Activated T-helper 17 cell treated with anti-CD3 and anti-CD28 coated beads, Interleukin-2, amount 50 U/mL, for 72 hours (primary cell): ENCODE data around the gene DTX2. TPM values are rescaled to one million over a fixed set of nuclear protein-coding genes. Genes with fewer than 3 reads are reported as not detected.
"Not testable (repeated sequence)": the region's sequence is repeated elsewhere in the genome, so short reads cannot be mapped to it uniquely, and the experiment has no call there.

ENCODE experiments used
- ATAC-seq: fragments of 150-1000 bp; cut with Tn5 transposase; replicated peaks from 2 replicates; pipeline ENCODE4 v1.10.0; 2021; ENCODE audit warnings: mild to moderate bottlenecking, moderate library complexity
- H3K27ac Mint-ChIP-seq: one replicate; pipeline ENCODE4 v1.8.0; 2022; ENCODE audit warnings: mixed read lengths
- H3K27me3 Mint-ChIP-seq: one replicate; pipeline ENCODE4 v1.8.0; 2022; ENCODE audit warnings: mixed read lengths
- H3K36me3 Mint-ChIP-seq: one replicate; pipeline ENCODE4 v1.8.0; 2022; ENCODE audit warnings: low read depth, mild to moderate bottlenecking, mixed read lengths
- H3K4me1 Mint-ChIP-seq: one replicate; pipeline ENCODE4 v1.8.0; 2022; ENCODE audit warnings: mixed read lengths
- H3K4me3 Mint-ChIP-seq: one replicate; pipeline ENCODE4 v1.8.0; 2022; ENCODE audit warnings: mild to moderate bottlenecking, mixed read lengths
- H3K9me3 Mint-ChIP-seq: one replicate; pipeline ENCODE4 v1.8.0; 2022; ENCODE audit warnings: mixed read lengths
- total RNA-seq, 2 donors: library from RNA; stranded (reverse); gene quantifications; one replicate each; pipeline ENCODE4 v1.2.3, GENCODE V29; 2022

Gene DTX2
- total RNA-seq, 2 donors from 2014 or later = 26.4 to 32.6 TPM

DNA sequence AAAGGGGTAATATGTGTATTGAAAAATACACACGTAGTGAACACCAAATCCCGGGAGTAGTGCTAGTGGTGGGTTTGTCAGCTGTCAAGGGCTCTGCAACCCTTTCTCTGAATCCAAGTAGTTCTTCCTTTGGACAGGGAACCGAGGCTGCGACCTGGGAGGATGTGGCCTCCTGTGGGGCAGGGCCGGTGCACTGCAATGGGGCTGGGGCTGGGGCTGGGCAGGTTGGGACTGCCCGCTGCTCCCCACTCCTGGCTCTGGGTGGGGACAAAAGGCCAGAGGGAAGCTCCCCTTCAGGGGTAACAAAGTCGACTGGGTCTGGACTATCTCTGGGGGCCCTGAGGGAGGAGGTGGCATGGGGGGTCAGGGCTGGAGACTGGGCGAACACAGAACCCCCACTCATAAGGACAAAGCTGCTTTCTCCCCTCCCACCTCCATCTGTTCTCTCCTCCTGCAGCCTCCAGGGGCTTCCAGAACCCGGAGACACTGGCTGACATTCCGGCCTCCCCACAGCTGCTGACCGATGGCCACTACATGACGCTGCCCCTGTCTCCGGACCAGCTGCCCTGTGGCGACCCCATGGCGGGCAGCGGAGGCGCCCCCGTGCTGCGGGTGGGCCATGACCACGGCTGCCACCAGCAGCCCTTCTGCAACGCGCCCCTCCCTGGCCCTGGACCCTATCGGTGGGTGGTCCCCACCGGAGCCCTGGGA lies 49.8 kb downstream of the DTX2 start:
- not testable (repeated sequence) for H3K27ac Mint-ChIP-seq, H3K4me1 Mint-ChIP-seq, H3K9me3 Mint-ChIP-seq, H3K4me3 Mint-ChIP-seq, H3K27me3 Mint-ChIP-seq, ATAC-seq, H3K36me3 Mint-ChIP-seq

DNA sequence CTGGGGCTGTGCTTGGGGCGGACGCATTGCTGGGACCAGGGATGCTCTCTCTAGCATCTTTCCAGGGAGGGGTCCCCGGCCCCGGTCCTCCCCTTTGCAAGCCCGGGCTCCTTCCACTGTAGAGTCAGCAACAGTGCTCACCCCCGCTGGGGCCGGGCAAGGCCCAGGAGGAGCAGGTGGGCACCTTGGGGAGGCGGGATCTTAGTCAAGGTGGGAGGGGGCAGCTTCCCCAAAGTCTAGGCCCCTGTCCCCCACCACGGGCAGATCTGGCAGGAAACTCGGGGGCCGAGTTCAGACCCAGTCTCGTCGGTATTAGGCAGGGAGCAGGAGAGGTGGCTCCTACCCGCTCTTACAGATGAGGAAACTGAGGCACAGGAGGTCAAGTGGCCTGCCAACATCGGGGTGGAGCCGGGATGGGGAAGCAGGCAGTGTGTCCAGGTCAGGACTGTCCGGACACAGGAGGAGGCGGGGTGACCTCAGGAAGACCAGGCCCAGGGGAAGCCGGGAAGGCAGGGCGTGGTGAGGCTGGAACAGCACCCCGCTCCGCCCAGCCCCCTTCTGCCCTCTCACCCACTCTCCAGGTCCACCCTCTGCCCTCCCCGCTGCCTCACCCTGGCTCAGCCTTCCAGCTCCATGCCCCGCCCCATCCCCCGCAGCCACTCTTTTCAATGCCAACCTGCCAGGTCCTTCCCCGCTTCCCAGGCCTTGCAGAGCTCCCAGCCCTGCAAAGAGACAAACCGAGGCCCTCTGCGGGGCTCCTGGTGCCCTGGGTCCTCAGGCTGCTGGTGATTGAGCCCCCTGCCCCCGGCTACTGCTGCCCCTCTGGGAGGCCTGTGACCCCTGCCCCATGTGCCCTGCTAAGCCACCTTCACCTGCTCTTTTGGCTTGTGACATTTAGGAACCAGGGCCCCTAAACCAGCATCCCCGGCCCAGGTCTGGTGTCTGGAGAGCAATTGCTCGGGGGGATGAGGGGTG lies 50.7 kb downstream of the DTX2 start:
- H3K27ac Mint-ChIP-seq, H3K36me3 Mint-ChIP-seq, H3K27me3 Mint-ChIP-seq, ATAC-seq, H3K4me3 Mint-ChIP-seq, H3K9me3 Mint-ChIP-seq, H3K4me1 Mint-ChIP-seq: not testable (repeated sequence)

DNA sequence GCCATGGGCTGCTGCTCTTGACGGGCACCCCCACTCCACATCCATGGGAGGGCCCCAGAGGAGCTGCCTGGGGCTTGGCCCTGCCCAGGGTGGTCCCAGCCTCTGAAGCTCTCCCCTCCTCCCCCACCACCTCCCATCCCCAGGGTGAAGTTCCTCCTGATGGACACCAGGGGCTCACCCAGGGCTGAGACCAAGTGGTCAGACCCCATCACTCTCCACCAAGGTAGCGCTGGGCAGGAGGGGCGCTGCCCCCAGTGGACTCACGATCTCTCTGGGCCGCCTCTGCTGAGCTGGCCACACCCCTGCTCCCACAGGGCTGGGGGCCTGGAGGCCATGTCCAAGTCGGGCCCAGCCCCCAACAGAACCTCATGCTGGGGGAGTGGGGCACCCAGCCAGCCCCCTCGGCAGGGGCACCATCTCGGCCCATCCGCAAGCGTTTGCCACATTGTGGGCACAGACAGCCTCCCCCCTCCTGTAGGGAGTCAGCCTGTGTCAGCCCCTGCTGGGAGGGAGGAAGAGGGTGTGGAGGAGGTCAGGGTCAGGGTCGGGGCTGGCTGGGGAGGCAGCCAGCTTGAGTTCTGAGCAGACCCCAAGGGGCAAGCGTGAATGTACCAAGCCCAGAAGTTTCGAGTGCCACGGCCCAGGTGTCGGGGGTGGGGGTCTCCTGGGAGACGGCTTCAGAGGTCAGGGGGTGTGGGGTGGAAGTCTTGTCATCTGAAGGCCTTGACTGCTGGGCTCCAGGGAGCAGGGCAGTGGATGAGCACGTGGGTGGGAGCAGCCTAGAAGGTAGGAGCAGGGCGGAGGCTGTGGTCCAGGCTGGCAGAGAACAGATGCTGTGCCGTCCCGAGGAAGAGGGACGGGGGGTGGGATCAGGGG lies 51.7 kb downstream of the DTX2 start:
- H3K9me3 Mint-ChIP-seq = no peaks in the 10 kb centered on the region

DNA sequence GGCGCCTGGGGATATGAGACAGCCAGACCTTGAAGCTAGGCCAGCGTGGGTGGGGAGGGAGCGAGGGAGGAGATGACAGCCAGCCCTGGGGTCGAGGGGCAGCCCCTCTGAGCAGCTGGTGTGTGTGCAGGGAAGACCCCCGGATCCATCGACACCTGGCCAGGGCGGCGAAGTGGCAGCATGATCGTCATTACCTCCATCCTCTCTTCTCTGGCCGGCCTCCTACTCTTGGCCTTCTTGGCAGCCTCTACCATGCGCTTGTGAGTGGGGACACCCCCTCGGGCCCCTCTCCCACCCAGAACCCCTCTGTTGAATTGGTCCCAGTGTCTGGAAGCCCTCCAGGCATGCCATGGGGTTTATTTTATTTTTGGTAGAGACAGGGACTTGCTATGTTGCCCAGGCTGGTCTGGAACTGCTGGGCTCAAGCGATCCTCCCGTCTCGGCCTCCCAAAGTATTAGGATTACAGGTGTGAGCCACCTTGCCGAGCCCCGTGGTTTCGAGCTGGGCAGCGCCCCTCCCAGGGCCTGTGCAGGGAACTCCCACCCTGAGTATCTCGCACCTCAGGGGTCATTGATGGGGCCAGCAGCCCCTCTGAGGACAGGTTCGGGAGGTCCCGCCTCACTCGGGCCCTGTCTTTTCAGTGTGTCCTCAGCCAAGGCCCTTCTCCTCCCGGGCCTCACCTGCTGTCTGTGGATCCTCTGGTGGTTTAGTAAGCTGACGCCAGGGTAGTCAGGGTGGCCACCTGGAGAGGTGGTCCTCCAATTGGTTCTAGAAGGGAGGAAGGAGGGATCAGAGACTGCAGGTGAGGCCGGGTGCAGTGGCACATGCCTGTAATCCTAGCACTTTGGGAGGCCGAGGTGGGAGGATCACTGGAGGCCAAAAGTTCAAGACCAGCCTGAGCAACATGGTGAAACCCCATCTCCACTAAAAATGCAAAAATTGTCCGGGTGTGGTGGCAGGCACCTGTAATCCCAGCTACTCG lies 52.6 kb downstream of the DTX2 start:
- H3K4me1 Mint-ChIP-seq = no peaks in the 10 kb centered on the region
- H3K4me3 Mint-ChIP-seq = no peak overlapping the region
- H3K27me3 Mint-ChIP-seq = no peaks in the 10 kb centered on the region
- H3K36me3 Mint-ChIP-seq = no peaks in the 10 kb centered on the region
- no peaks in the 10 kb centered on the region for H3K9me3 Mint-ChIP-seq
- no peak overlapping the region for H3K27ac Mint-ChIP-seq
- ATAC-seq = no peak

More for the DNA sequence above, 51.7 kb downstream of the DTX2 start:
- Mint-ChIP-seq H3K27ac (no peak overlapping the region), H3K4me3 (no peak overlapping the region), H3K4me1 (no peaks in the 10 kb centered on the region), H3K36me3 (no peaks in the 10 kb centered on the region), H3K27me3 (no peaks in the 10 kb centered on the region)
- ATAC-seq = no peak

DNA sequence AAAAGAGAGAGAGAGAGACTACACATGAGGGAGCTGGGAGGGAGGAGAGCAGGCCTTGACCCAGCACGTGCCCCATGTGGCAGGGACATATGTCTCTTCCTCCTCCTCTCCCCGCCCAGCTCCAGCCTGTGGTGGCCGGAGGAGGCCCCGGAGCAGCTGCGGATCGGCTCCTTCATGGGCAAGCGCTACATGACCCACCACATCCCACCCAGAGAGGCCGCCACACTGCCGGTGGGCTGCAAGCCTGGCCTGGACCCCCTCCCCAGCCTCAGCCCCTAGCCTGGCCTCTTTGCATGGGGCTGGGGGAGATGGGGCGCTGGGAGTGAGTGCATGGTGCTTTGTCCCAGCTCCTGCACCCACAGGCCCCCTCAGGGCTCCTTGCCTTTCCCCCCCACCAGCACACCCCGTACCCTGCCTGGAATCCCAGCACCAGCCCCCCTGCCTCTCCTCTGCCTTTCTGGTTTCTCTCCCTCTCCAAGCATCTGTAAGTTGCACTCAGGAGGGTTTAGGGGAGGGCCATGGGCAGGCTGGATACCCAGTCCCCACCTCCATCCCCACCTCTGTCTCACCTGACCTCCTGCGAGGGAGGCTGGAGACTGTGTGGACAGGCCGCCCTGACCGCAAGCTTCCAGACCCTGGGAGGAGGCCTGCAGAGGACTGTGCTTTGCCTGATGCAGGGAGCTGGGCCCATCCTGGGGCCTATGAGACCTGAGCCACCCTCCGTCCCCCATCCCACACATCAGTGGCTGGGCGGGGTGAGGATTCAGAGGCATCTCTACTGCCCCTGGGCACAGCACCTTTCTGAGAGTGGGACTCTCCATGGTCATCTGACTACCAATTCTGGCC lies 53.6 kb downstream of the DTX2 start:
- Mint-ChIP-seq H3K4me1 (no peaks in the 10 kb centered on the region), H3K4me3 (no peak overlapping the region), H3K27ac (no peak overlapping the region), H3K36me3 (no peaks in the 10 kb centered on the region), H3K9me3 (no peaks in the 10 kb centered on the region), H3K27me3 (no peaks in the 10 kb centered on the region)
- no peak for ATAC-seq

DNA sequence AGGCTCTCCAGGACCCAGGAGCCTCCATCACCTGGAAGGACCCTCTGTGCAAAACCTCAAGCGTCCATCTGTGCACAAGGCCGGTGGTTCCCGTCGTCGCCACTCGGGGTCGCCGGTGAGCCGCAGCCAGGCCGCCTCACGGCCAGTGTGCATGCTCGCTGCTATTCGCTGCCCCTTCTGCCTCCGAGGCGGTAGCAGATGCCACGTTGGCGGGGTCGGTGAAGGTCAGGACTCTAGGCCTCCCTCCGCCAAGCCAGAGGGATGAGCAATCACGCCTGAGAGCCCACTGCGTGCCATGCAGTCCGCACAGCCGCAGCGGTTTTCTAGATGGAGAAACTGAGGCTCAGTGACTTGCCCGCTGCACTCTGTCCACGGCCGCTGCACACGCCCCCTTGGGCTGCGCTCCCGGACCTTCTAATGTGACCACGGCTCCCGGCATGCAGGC lies 54.5 kb downstream of the DTX2 start:
- Mint-ChIP-seq H3K27me3 (no peaks in the 10 kb centered on the region), H3K9me3 (no peaks in the 10 kb centered on the region), H3K4me3 (no peak overlapping the region), H3K36me3 (no peaks in the 10 kb centered on the region), H3K4me1 (no peaks in the 10 kb centered on the region), H3K27ac (no peak overlapping the region)
- ATAC-seq = peak; percentile 67

DNA sequence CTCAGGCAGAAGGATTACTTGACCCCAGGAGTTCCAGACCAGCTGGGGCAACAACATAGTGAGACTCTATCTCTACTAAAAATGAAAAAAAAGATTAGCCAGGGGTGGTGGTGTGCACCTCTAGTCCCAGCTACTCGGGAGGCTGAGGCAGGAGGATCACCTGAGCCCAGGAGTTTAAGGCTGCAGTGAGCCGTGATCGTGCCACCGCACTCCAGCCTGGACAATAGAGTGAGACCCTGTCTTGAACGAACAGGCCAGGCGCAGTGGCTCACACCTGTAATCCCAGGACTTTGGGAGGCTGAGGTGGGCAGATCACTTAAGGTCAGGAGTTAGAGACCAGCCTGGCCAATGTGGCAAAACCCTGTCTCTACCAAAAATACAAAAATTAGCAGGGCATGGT lies 55.4 kb downstream of the DTX2 start:
- not testable (repeated sequence) for ATAC-seq, H3K9me3 Mint-ChIP-seq, H3K4me1 Mint-ChIP-seq, H3K36me3 Mint-ChIP-seq, H3K4me3 Mint-ChIP-seq, H3K27me3 Mint-ChIP-seq, H3K27ac Mint-ChIP-seq

DNA sequence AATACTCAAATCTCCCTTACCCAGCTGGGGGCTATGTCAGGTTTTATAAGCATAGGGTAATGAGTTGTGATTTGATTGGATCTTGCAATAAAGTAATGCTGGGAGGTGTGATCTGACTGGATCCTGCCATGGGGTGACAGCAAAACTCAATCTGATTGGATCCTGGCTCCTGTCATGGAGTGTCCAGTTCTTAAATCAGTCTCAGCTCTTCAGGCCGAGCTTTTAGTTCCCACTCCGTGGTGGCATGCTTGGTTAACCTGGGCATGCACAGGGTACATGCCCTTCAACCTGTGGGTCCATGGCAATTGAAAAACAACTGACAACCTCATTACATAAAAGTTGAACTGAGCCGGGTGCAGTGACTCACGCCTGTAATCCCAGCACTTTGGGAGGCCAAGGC lies 64.7 kb downstream of the DTX2 start:
- H3K4me1 Mint-ChIP-seq, H3K36me3 Mint-ChIP-seq: not testable (repeated sequence)

DNA sequence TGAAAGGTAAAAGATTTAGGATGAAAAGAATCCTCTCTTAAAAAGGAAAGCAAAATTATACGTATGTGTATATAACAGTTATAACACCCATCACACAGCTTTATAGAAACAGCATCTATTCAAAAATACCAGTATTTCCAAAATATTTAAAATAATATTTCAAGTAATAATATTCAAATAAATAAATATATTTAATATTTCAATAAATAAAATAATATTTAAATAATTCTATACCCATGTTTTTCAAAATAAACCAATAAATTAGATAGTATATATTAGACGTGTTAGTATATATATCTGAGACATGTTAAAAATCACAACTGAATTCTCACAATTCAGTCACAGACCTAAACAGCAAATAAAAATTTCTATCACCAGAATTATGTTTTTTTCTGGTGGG lies 70.1 kb downstream of the DTX2 start:
- not testable (repeated sequence) for H3K27me3 Mint-ChIP-seq, H3K27ac Mint-ChIP-seq, H3K4me1 Mint-ChIP-seq, H3K36me3 Mint-ChIP-seq, H3K4me3 Mint-ChIP-seq, ATAC-seq, H3K9me3 Mint-ChIP-seq

More for the DNA sequence above, 64.7 kb downstream of the DTX2 start:
- H3K9me3 Mint-ChIP-seq, H3K4me3 Mint-ChIP-seq, H3K27me3 Mint-ChIP-seq, ATAC-seq, H3K27ac Mint-ChIP-seq: not testable (repeated sequence)

DNA sequence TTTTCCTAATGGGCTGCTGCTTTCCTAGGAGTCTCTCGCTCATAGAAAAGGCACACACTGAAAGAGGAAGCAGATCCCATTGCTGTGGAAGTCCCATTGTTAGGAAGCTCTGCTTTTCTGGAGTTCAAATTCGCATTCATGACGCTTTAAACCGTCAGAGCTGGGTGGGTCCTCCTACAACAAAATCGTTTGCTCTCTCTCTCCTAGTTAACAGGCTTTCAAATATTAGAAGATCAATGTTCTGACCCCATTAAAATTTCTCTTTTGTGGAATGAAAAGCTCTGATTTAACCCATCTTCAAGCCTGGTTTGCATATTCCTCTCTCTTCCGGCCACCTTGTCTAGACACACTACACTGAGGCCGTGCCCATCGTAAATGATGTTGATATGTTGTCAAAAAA lies 81.7 kb downstream of the DTX2 start, which contains the start of gene SPDYE16:
Gene SPDYE16, minus strand, starts transcription at position 101 of the 400 bp plus-strand sequence. CDS start 1,838 bp downstream, outside the sequence.
- not testable (repeated sequence) for ATAC-seq

DNA sequence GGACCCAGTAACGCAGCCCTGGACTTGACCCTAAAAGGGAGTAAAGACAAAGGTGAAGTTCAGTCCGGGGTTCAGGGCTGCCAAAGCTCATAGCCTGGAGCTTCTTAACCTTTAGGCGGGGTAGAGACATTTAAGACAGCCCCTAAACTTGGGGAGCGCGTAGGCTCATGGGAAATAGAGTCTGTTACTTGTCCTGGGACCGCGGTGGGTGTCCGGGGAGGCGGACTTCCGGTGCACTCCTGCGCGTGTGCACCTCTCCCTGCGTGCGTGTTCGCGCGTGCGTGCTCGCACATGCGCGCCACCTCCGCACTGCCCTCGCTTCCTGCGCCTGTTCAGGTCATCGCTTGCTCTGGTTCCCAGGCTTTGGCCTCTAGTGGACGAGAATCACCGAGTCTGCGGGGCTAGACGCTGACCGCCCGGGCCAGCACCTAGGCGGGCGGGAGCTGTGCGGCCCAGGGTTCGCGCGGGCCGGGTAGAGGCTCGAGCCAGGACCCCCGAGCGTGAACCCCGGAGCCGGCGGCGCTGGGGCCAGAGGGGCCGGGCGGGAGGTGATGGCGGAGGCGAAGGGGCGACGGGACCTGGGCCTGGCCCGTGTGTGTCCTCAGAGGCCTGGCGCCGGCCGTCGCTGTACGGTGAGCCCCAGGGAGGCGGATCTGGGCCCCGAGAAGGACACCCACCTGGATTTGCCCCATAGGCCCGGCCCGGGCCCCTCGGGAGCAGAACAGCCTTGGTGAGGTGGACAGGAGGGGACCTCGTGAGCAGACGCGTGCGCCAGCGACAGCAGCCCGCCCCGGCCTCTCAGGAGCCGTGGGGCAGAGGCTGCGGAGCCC lies 87.7 kb downstream of the DTX2 start:
- not testable (repeated sequence) for H3K27me3 Mint-ChIP-seq, H3K9me3 Mint-ChIP-seq, H3K4me1 Mint-ChIP-seq
- peaks cover 36% of the 10 kb centered on the region for H3K36me3 Mint-ChIP-seq
- ATAC-seq = peak; percentile 100
- H3K4me3 Mint-ChIP-seq = peak overlapping the region; percentile 92
- H3K27ac Mint-ChIP-seq = peak overlapping the region; percentile 95

More for the DNA sequence above, 81.7 kb downstream of the DTX2 start, which contains the start of gene SPDYE16:
- not testable (repeated sequence) for H3K9me3 Mint-ChIP-seq, H3K4me3 Mint-ChIP-seq, H3K27me3 Mint-ChIP-seq, H3K27ac Mint-ChIP-seq, H3K4me1 Mint-ChIP-seq, H3K36me3 Mint-ChIP-seq

DNA sequence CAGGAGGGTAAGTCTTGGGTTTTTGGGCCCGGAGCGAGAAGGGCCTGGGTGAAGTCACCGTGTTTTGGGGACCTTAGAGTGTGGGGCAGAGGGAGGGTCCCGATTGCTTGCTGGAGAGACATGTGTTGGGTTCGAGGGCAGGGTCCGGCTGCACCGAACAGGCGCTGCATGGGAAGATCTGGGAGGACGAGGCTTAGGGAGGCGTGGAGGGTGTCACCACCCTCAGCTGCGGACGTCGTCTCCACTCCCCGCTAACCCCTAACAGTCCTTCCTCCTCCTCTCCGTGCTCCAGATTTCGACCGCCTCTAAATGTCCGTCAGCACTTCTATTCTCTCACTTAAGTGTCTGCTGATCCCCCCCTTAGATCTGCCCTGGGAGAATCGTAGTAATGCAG lies 88.3 kb downstream of the DTX2 start:
- ATAC-seq = not testable (repeated sequence)
- H3K4me3 Mint-ChIP-seq = peak overlapping the region; percentile 92

More for the DNA sequence above, 88.3 kb downstream of the DTX2 start:
- not testable (repeated sequence) for H3K4me1 Mint-ChIP-seq, H3K9me3 Mint-ChIP-seq, H3K27me3 Mint-ChIP-seq
- Mint-ChIP-seq H3K27ac (peak overlapping the region; percentile 95), H3K36me3 (peaks cover 40% of the 10 kb centered on the region)
